Activated T-helper 2 cell treated with anti-CD3 and anti-CD28 coated beads, Interferon-gamma antibody, Interleukin-2, Interleukin-4, amounts not matched to agents 10 μg/mL and 5 μg/mL and 100 μg/mL, durations not matched to agents 14 hours and 24 hours and 36 hours (primary cell): ENCODE data around the gene OR2A12. TPM values are rescaled to one million over a fixed set of nuclear protein-coding genes. Genes with fewer than 3 reads are reported as not detected.

Experiments used
- DNase-seq: peaks from one replicate; pipeline ENCODE4 v3.0.0; 2021; ENCODE audit warnings: low spot score
- H3K27ac Mint-ChIP-seq: one replicate; pipeline ENCODE4 v1.8.0; 2021; ENCODE audit warnings: mixed read lengths
- H3K27me3 Mint-ChIP-seq: one replicate; pipeline ENCODE4 v1.8.0; 2021; ENCODE audit warnings: low read depth, mixed read lengths
- H3K36me3 Mint-ChIP-seq: one replicate; pipeline ENCODE4 v1.8.0; 2021; ENCODE audit warnings: low read depth, mixed read lengths
- H3K4me1 Mint-ChIP-seq: one replicate; pipeline ENCODE4 v1.8.0; 2021; ENCODE audit warnings: low read depth, mixed read lengths
- H3K4me3 Mint-ChIP-seq: one replicate; pipeline ENCODE4 v1.8.0; 2021; ENCODE audit warnings: low read depth, mild to moderate bottlenecking, moderate library complexity, mixed read lengths
- H3K9me3 Mint-ChIP-seq: one replicate; pipeline ENCODE4 v1.8.0; 2021; ENCODE audit warnings: mixed read lengths
- intact Hi-C: fragments of 100-400 bp; cut with micrococcal nuclease; formaldehyde crosslinking; loops from one replicate; pipeline ENCODE4 v1.15.1; 2023
- total RNA-seq: library from RNA; stranded (reverse); gene quantifications from 2 replicates; pipeline ENCODE4 v1.2.3, GENCODE V29; 2022

The OR2A12 gene
- total RNA-seq, 1 donor from 2014 or later = not detected

DNA sequence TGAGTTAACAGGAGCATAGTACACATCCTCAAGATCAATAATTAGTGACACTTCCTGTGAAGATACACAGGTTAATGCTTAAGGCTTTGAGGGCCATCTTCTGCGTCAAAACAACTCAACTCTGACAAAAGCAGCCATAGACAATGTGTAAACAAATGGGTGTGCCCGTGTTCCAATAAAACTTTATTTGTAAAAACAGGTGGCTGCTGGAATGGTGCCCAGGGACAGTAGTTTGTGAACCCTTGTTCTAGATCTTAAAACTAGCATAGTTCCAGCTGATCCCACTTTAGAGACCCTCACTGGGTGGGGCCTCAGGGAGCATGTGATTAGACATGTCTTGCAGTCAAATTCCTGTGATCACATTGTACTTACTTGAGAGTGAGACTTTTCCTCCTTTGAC lies 44.7 kb downstream of the OR2A12 start:
- H3K4me1 Mint-ChIP-seq = no peaks in the 10 kb centered on the region
- H3K27me3 Mint-ChIP-seq = peaks cover 3% of the 10 kb centered on the region
- H3K27ac Mint-ChIP-seq = no peak overlapping the region
- no peaks in the 10 kb centered on the region for H3K36me3 Mint-ChIP-seq
- H3K9me3 Mint-ChIP-seq = no peaks in the 10 kb centered on the region
- H3K4me3 Mint-ChIP-seq = no peak overlapping the region
- no peak for DNase-seq
- intact Hi-C loops = no loop called here

GRCh38 chr7:144132262-144132661 lies 46.2 kb downstream of the OR2A12 start:
- Mint-ChIP-seq H3K4me3 (no peak overlapping the region), H3K36me3 (no peaks in the 10 kb centered on the region), H3K27ac (no peak overlapping the region), H3K4me1 (no peaks in the 10 kb centered on the region), H3K27me3 (peaks cover 4% of the 10 kb centered on the region), H3K9me3 (no peaks in the 10 kb centered on the region)
- no peak for DNase-seq
- intact Hi-C loops = no loop called here

DNA sequence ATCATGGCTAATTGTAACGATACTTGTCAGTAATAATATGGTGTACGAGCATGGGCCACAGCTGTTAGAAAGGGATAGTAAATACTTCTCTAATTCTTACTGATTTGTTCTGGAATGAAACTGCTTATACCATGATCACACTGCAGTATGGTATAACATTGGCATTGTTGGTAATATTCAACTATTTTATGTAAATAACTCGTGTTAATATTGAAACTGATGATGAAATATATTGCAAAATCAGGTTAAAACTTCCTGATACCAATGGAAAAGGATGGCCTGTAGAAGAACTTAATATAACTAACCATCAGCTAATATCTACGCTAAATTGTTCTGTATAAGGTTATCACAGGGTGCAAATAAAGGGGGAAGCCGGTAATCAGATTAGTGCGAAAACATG lies 47.2 kb downstream of the OR2A12 start:
- H3K4me1 Mint-ChIP-seq = no peaks in the 10 kb centered on the region
- H3K36me3 Mint-ChIP-seq = no peaks in the 10 kb centered on the region
- intact Hi-C loops = no loop called here
- no peak overlapping the region for H3K27ac Mint-ChIP-seq
- H3K4me3 Mint-ChIP-seq = no peak overlapping the region
- H3K27me3 Mint-ChIP-seq = peaks cover 8% of the 10 kb centered on the region
- DNase-seq = no peak
- no peaks in the 10 kb centered on the region for H3K9me3 Mint-ChIP-seq

DNA sequence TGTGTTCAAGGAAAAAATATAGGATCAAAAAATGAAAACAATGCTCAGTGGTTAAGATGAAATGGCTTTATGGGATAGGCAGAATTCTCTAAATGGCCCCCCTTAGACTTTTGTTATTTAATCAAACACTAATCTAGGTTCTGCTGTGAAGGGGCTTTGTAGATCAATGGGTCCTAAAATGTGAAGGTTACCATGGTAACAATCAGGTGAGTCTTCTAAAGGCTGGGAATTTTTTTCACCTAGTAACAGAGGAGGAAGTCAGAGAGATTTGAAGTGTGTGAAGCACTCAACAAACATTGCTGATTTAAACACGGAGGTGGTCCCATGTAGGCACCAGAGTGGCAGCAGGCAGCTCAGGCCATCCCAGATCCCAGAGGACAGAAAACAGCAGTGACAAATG lies 48.0 kb downstream of the OR2A12 start:
- intact Hi-C loops = no loop called here
- no peaks in the 10 kb centered on the region for H3K9me3 Mint-ChIP-seq
- H3K27me3 Mint-ChIP-seq = peaks cover 8% of the 10 kb centered on the region
- no peak overlapping the region for H3K4me3 Mint-ChIP-seq
- DNase-seq = no peak
- H3K27ac Mint-ChIP-seq = no peak overlapping the region
- H3K4me1 Mint-ChIP-seq = no peaks in the 10 kb centered on the region
- H3K36me3 Mint-ChIP-seq = no peaks in the 10 kb centered on the region

GRCh38 chr7:144137501-144137900 lies 51.4 kb downstream of the OR2A12 start:
- Mint-ChIP-seq H3K4me1 (no peaks in the 10 kb centered on the region), H3K27ac (no peak overlapping the region), H3K27me3 (peaks cover 12% of the 10 kb centered on the region), H3K9me3 (no peaks in the 10 kb centered on the region), H3K36me3 (no peaks in the 10 kb centered on the region), H3K4me3 (no peak overlapping the region)
- no peak for DNase-seq
- intact Hi-C loops = no loop called here

- Mint-ChIP-seq H3K27me3 (peaks cover 9% of the 10 kb centered on the region), H3K27ac (no peak overlapping the region), H3K9me3 (no peaks in the 10 kb centered on the region), H3K4me3 (no peak overlapping the region), H3K36me3 (no peaks in the 10 kb centered on the region), H3K4me1 (no peaks in the 10 kb centered on the region)
- intact Hi-C loops = no loop called here
- DNase-seq = no peak
Observed at GRCh38 chr7:144142187-144142586, 56.1 kb downstream of the OR2A12 start.

DNA sequence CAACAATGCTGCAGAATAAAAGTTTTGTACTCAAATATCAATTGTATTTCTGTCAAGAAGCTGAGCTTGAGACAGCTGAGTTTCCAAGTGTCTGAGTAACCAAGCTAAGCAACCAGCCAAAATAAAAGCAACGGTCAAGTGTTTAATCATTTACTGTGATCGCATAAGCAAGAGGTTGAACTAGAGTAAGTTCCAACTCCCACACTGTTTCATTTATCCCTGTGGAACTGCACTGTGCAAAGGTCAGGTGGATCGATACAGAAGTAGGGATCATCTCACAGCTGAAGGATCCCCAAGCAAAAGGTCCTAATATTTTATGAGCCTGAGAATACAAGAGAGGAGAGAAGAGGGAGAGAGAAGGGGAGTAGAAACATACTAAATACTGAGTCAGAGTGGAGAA lies 58.3 kb downstream of the OR2A12 start:
- Mint-ChIP-seq H3K27ac (no peak overlapping the region), H3K4me3 (no peak overlapping the region), H3K9me3 (peaks cover 12% of the 10 kb centered on the region), H3K36me3 (no peaks in the 10 kb centered on the region), H3K4me1 (no peaks in the 10 kb centered on the region), H3K27me3 (peaks cover 5% of the 10 kb centered on the region)
- intact Hi-C loops = no loop called here
- no peak for DNase-seq

DNA sequence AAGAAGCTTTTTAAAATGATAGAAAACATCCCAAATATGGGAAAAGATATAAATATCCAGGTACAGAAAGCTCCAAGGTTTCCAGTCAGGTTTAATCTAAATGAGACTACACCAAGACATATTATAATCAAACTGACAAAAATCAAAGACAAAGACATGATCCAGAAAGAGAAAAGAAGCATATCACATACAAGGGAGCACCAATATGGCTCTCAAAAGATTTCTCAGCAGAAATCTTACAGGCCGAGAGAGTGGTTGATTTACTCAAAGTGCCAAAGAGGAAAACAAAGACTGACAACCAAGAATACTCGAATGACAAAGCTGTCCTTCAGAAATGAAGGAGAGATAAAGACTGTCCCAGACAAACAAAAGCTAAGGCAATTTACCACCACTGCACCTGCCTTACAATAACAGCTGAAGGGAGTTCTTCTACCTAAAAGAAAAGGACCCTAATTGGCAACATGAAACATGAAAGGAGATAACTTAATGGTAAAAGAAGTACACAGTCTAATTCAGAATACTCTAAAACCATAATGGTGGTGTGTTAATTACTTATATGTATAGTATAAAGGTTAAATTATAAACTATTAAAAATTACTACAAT lies 62.2 kb downstream of the OR2A12 start:
- peaks cover 12% of the 10 kb centered on the region for H3K9me3 Mint-ChIP-seq
- no peaks in the 10 kb centered on the region for H3K4me1 Mint-ChIP-seq
- H3K4me3 Mint-ChIP-seq = no peak overlapping the region
- intact Hi-C loops = no loop called here
- no peak overlapping the region for H3K27ac Mint-ChIP-seq
- H3K27me3 Mint-ChIP-seq = no peaks in the 10 kb centered on the region
- no peaks in the 10 kb centered on the region for H3K36me3 Mint-ChIP-seq
- no peak for DNase-seq

Other genes with a start within 250 kb of the OR2A12 start
- 18.4 and 22.7 TPM in 2 replicates for gene TCAF1, start 184.1 kb upstream of the OR2A12 start, total RNA-seq
- gene OR2F2, start 151.0 kb upstream of the OR2A12 start, total RNA-seq = not detected in 2 replicates
- not detected in 2 replicates for gene OR2F1, start 131.4 kb upstream of the OR2A12 start, total RNA-seq
- not detected in 2 replicates for gene OR6B1, start 86.0 kb upstream of the OR2A12 start, total RNA-seq
- gene OR2A5, start 37.3 kb upstream of the OR2A12 start, total RNA-seq = not detected in 2 replicates
- not detected in 2 replicates for gene OR2A25, start 16.5 kb upstream of the OR2A12 start, total RNA-seq
- gene OR2A2, start 23.3 kb downstream of the OR2A12 start, total RNA-seq = not detected in 2 replicates
- not detected in 2 replicates for gene OR2A14, start 36.9 kb downstream of the OR2A12 start, total RNA-seq
- gene CTAGE4, start 97.2 kb downstream of the OR2A12 start, total RNA-seq = 1.2 and 1.6 TPM in 2 replicates
- gene ARHGEF35, start 109.6 kb downstream of the OR2A12 start, total RNA-seq = 3.6 and 4.1 TPM in 2 replicates
- gene OR2A42, start 153.3 kb downstream of the OR2A12 start, total RNA-seq = 0.09 TPM in 1 of 2 replicates, not detected in the other
- gene OR2A7, start 178.5 kb downstream of the OR2A12 start, total RNA-seq = 2.2 and 2.5 TPM in 2 replicates
- gene CTAGE8, start 183.0 kb downstream of the OR2A12 start, total RNA-seq = 1.2 and 2.1 TPM in 2 replicates
- gene OR2A1, start 226.1 kb downstream of the OR2A12 start, total RNA-seq = not detected in 2 replicates